ENCODE data around the gene AP3D1. TPM values are rescaled to one million over a fixed set of nuclear protein-coding genes. Genes with fewer than 3 reads are reported as not detected.

Gene AP3D1
- total and polyA plus RNA-seq, 5 donors from 2014 or later, result 12.0 to 78.0 (median 13.3) TPM

DNA sequence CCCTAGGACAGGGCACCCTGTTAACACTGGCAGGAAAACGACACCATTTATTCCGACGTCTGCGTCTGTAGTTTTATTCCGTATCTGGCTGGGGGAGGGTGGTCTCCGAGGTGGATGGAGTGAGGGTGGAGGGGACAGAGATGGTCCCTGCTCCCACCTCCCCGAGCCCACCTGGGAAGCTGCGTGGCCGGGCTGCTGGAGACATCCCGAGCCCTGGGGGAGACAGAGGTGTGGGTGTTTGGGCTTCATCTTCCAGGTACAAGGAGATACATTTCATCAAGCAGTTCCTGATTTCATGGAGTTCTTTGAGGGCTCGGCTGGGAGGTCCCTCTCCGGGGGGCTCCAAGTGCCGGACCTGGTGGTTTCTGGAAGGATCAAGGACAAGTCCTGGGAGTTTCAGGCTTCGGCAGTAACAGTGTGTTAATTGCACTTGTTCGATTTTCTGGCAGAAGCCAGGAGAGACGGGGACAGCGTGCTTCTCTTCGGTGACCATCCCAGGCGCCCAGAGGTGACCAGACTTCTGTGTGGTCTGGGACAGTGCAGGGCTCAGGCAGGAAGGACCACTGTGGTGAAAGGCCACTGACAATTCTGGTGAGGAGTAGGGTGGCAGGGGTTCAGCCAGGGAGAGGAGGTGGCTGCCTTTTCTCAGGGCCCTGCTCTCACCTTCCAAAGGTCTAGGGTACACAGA lies 80.2 kb downstream of the AP3D1 start:
- ATAC-seq (ENCODE audit: low read depth in 2 of 2) (no peak), DNase-seq (no peak)
- Histone ChIP-seq H3K4me1 (ENCODE audit: control insufficient read depth, insufficient read depth, low read length, poor library complexity, severe bottlenecking) (peaks cover 22% of the 10 kb centered on the region), H3K4me3 (ENCODE audit: low read depth, low read length) (no peak overlapping the region), H3K27me3 (ENCODE audit: control insufficient read depth, insufficient read depth, low read length) (no peaks in the 10 kb centered on the region), H3K9me3 (ENCODE audit: control insufficient read depth in 2 of 2, low read length in 2 of 2) (no peaks in the 10 kb centered on the region), H3K36me3 (ENCODE audit: control insufficient read depth, insufficient read depth, low read length) (peaks cover 45% of the 10 kb centered on the region), H3K27ac (ENCODE audit: insufficient read depth, low read length, poor library complexity, severe bottlenecking) (no peak overlapping the region)
- Mint-ChIP-seq H3K9me3 (no peaks in the 10 kb centered on the region), H3K27me3 (no peaks in the 10 kb centered on the region), H3K27ac (peak overlapping the region in 1 of 3 donors; percentile 88), H3K36me3 (peaks cover 25% of the 10 kb centered on the region), H3K4me3 (peak overlapping the region in 1 of 4 donors; percentile 56), H3K4me1 (peaks cover 4 to 43% (median 16%) of the 10 kb centered on the region in 4 donors)

DNA sequence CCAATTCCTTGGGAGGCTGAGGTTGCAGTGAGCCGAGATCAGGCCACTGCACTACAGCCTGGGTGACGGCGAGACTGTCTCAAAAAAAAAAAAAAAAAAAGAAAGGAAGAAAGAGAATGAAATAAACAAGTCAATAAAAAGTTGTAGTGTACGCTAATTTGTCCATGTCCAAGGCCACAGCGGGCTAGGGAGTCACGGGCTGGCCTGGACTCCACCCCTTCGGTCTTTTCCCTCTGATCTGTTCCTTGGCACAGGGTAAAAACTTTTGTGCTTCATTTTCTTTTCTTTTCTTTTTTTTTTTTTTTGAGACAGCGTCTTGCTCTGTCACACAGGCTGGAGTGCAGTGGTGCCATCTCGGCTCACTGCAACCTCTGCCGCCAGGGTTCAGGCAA lies 80.9 kb downstream of the AP3D1 start:
- Mint-ChIP-seq H3K9me3 (no peaks in the 10 kb centered on the region), H3K27ac (peak overlapping the region in 1 of 3 donors; percentile 5), H3K4me3 (no peak overlapping the region), H3K4me1 (peaks cover 4 to 42% (median 16%) of the 10 kb centered on the region in 4 donors), H3K36me3 (peaks cover 25% of the 10 kb centered on the region), H3K27me3 (no peaks in the 10 kb centered on the region)
- Histone ChIP-seq H3K4me1 (ENCODE audit: control insufficient read depth, insufficient read depth, low read length, poor library complexity, severe bottlenecking) (peaks cover 19% of the 10 kb centered on the region), H3K27ac (ENCODE audit: insufficient read depth, low read length, poor library complexity, severe bottlenecking) (peak overlapping the region; percentile 55), H3K4me3 (ENCODE audit: low read depth, low read length) (no peak overlapping the region), H3K27me3 (ENCODE audit: control insufficient read depth, insufficient read depth, low read length) (no peaks in the 10 kb centered on the region), H3K36me3 (ENCODE audit: control insufficient read depth, insufficient read depth, low read length) (peaks cover 38% of the 10 kb centered on the region), H3K9me3 (ENCODE audit: control insufficient read depth in 2 of 2, low read length in 2 of 2) (no peaks in the 10 kb centered on the region)
- ATAC-seq (ENCODE audit: low read depth in 2 of 2) (no peak), DNase-seq (no peak)

DNA sequence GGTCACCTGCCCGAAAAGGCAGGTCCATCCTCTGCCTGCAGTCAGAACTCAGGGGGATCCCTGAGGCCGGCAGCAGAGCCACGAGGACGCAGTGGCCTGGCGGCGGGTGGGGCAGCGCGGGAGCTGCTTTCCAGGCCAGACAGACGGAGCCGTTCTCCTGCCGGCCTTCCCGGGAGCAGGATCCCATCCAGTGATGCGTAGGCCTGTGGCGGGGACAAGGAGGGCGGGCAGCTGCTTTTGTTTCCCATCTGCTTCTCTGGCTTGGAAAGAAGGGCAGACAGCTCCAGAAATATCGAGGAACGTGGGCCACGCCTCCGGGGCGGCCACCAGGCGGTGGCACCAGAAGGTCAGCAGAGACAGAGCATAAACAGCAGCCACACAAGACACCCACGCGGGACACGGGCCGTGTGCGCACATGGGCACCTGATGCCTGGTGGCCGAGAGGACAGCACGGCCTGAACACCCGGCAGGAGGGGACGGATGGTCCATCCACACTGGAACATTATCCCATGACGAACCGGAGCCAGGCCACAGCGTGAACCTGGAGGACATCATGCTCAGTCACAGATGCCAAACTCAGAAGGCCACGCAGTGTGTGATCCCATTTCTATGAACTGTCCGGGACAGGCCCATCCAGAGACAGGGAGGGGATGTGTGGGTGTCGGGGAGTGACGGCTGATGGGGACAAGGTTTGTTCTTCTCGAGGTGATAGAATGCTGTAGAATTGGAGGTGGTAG lies 86.4 kb downstream of the AP3D1 start:
- peak overlapping the region in 1 of 4 donors; percentile 41 for H3K4me3 Mint-ChIP-seq
- no peaks in the 10 kb centered on the region for H3K9me3 Mint-ChIP-seq
- no peak for DNase-seq
- H3K4me1 Mint-ChIP-seq, result peaks cover 0 to 34% (median 15%) of the 10 kb centered on the region in 4 donors
- ATAC-seq (ENCODE audit: low read depth in 2 of 2), result no peak
- peaks cover 4% of the 10 kb centered on the region for H3K27me3 Mint-ChIP-seq
- H3K27ac Mint-ChIP-seq, result peak overlapping the region in 2 of 3 donors; percentile 65 to 74
- no peak overlapping the region for H3K27ac ChIP-seq (ENCODE audit: insufficient read depth, low read length, poor library complexity, severe bottlenecking)
- no peaks in the 10 kb centered on the region for H3K9me3 ChIP-seq (ENCODE audit: control insufficient read depth in 2 of 2, low read length in 2 of 2)
- H3K4me3 ChIP-seq (ENCODE audit: low read depth, low read length), result no peak overlapping the region
- H3K36me3 Mint-ChIP-seq, result no peaks in the 10 kb centered on the region
- peaks cover 31% of the 10 kb centered on the region for H3K4me1 ChIP-seq (ENCODE audit: control insufficient read depth, insufficient read depth, low read length, poor library complexity, severe bottlenecking)
- no peaks in the 10 kb centered on the region for H3K36me3 ChIP-seq (ENCODE audit: control insufficient read depth, insufficient read depth, low read length)
- no peaks in the 10 kb centered on the region for H3K27me3 ChIP-seq (ENCODE audit: control insufficient read depth, insufficient read depth, low read length)

DNA sequence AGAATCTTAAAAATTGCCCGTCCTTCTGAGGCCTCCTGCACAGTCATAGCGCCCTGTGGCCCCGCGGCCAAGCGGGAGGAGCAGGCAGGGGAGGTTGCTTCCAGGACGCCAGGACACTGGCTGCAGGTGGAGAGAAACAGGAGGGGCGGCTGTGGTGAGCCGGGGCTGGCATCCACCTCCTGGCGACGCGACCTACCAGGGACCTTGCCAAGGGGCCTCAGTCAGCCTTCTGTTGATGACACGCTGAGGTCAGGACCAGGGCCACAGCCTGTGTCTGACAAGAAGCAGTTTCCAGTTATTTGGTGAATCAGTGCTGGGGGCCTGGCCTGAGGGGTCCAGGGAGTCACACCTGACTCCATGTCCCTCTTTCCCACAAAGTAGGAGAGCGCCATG lies 87.0 kb downstream of the AP3D1 start:
- Mint-ChIP-seq H3K27me3 (peaks cover 4% of the 10 kb centered on the region), H3K36me3 (no peaks in the 10 kb centered on the region), H3K9me3 (no peaks in the 10 kb centered on the region), H3K4me3 (peak overlapping the region in 1 of 4 donors; percentile 7), H3K27ac (no peak overlapping the region), H3K4me1 (peaks cover 0 to 30% (median 10%) of the 10 kb centered on the region in 4 donors)
- DNase-seq (no peak), ATAC-seq (ENCODE audit: low read depth in 2 of 2) (no peak)
- H3K27me3 ChIP-seq (ENCODE audit: control insufficient read depth, insufficient read depth, low read length), result no peaks in the 10 kb centered on the region
- no peak overlapping the region for H3K27ac ChIP-seq (ENCODE audit: insufficient read depth, low read length, poor library complexity, severe bottlenecking)
- H3K36me3 ChIP-seq (ENCODE audit: control insufficient read depth, insufficient read depth, low read length), result no peaks in the 10 kb centered on the region
- H3K4me1 ChIP-seq (ENCODE audit: control insufficient read depth, insufficient read depth, low read length, poor library complexity, severe bottlenecking), result peaks cover 31% of the 10 kb centered on the region
- no peaks in the 10 kb centered on the region for H3K9me3 ChIP-seq (ENCODE audit: control insufficient read depth in 2 of 2, low read length in 2 of 2)
- no peak overlapping the region for H3K4me3 ChIP-seq (ENCODE audit: low read depth, low read length)

DNA sequence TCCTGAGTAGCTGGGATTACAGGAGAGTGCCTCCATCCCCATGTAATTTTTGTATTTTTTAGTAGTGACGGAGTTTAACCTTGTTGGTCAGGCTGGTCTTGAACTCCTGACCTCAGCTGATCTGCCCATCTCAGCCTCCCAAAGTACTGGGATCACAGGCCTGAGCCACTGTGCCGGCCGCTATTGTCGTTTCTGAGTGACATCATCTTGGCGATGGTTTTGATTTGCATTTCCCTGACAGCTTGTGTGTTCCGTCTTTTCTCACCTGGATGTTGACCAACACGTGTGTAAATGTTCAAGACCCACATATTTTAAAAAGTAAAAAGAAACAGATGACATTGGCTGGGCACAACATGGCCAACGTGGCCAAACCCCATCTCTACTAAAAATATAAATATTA lies 87.5 kb downstream of the AP3D1 start:
- H3K4me3 Mint-ChIP-seq, result peak overlapping the region in 3 of 4 donors; percentile 22 to 81 (median 29)
- H3K27me3 Mint-ChIP-seq, result peaks cover 4% of the 10 kb centered on the region
- no peaks in the 10 kb centered on the region for H3K9me3 Mint-ChIP-seq
- Histone ChIP-seq H3K9me3 (ENCODE audit: control insufficient read depth in 2 of 2, low read length in 2 of 2) (no peaks in the 10 kb centered on the region), H3K4me1 (ENCODE audit: control insufficient read depth, insufficient read depth, low read length, poor library complexity, severe bottlenecking) (peaks cover 33% of the 10 kb centered on the region), H3K36me3 (ENCODE audit: control insufficient read depth, insufficient read depth, low read length) (no peaks in the 10 kb centered on the region), H3K27me3 (ENCODE audit: control insufficient read depth, insufficient read depth, low read length) (no peaks in the 10 kb centered on the region), H3K4me3 (ENCODE audit: low read depth, low read length) (no peak overlapping the region), H3K27ac (ENCODE audit: insufficient read depth, low read length, poor library complexity, severe bottlenecking) (peak overlapping the region; percentile 15)
- no peak for ATAC-seq (ENCODE audit: low read depth in 2 of 2)
- H3K4me1 Mint-ChIP-seq, result peaks cover 0 to 30% (median 9%) of the 10 kb centered on the region in 4 donors
- DNase-seq, result no peak
- peak overlapping the region in 1 of 3 donors; percentile 52 for H3K27ac Mint-ChIP-seq
- H3K36me3 Mint-ChIP-seq, result no peaks in the 10 kb centered on the region

DNA sequence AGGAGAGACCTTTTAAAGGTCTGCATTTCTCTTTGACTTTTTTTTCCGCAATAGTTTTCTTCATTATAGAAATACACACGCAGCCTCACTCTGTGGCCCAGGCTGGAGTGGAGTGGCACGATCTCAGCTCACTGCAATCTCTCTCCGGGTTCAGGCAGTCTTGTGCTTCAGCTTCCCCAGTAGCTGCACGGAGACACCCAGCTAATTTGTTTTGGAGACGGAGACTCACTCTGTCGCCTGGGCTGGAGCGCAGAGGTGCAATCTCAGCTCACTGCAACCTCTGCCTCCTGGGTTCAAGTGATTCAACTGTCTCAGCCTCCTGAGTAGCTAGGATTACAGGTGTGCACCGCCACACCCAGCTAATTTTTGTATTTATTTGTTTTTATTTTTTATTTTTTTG lies 88.6 kb downstream of the AP3D1 start:
- H3K4me1 ChIP-seq (ENCODE audit: control insufficient read depth, insufficient read depth, low read length, poor library complexity, severe bottlenecking), result peaks cover 44% of the 10 kb centered on the region
- no peaks in the 10 kb centered on the region for H3K27me3 ChIP-seq (ENCODE audit: control insufficient read depth, insufficient read depth, low read length)
- Mint-ChIP-seq H3K36me3 (no peaks in the 10 kb centered on the region), H3K27ac (peak overlapping the region; percentile 74 to 98 (median 96)), H3K9me3 (no peaks in the 10 kb centered on the region), H3K4me1 (peaks cover 0 to 35% (median 12%) of the 10 kb centered on the region in 4 donors), H3K27me3 (peaks cover 4% of the 10 kb centered on the region), H3K4me3 (peak overlapping the region; percentile 32 to 94 (median 80))
- ATAC-seq (ENCODE audit: low read depth in 2 of 2), result no peak
- no peaks in the 10 kb centered on the region for H3K9me3 ChIP-seq (ENCODE audit: control insufficient read depth in 2 of 2, low read length in 2 of 2)
- no peak overlapping the region for H3K4me3 ChIP-seq (ENCODE audit: low read depth, low read length)
- H3K27ac ChIP-seq (ENCODE audit: insufficient read depth, low read length, poor library complexity, severe bottlenecking), result no peak overlapping the region
- no peak for DNase-seq
- H3K36me3 ChIP-seq (ENCODE audit: control insufficient read depth, insufficient read depth, low read length), result no peaks in the 10 kb centered on the region

DNA sequence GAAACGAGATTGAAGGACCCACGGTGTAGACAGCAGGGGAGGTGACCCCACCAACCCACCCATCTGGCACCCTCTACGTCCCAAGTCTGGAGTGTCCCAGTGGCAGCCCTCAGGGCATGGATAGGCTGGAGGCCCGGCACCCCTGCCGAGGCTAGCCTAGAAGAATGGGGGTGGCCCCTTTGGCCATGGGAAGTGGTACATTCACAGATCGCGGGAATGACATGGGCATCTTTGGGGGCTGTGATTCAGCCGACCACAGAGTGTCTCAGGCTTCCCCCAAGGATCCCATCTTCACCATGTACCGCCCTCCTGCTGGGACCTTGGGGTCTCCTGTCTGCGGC lies 89.0 kb downstream of the AP3D1 start:
- no peaks in the 10 kb centered on the region for H3K9me3 Mint-ChIP-seq
- peak overlapping the region; percentile 74 to 98 (median 96) for H3K27ac Mint-ChIP-seq
- no peaks in the 10 kb centered on the region for H3K36me3 Mint-ChIP-seq
- no peaks in the 10 kb centered on the region for H3K9me3 ChIP-seq (ENCODE audit: control insufficient read depth in 2 of 2, low read length in 2 of 2)
- DNase-seq (no peak), ATAC-seq (ENCODE audit: low read depth in 2 of 2) (no peak)
- peaks cover 0 to 39% (median 12%) of the 10 kb centered on the region in 4 donors for H3K4me1 Mint-ChIP-seq
- no peaks in the 10 kb centered on the region for H3K27me3 ChIP-seq (ENCODE audit: control insufficient read depth, insufficient read depth, low read length)
- H3K4me3 ChIP-seq (ENCODE audit: low read depth, low read length), result peak overlapping the region; percentile 51
- peak overlapping the region; percentile 99 for H3K27ac ChIP-seq (ENCODE audit: insufficient read depth, low read length, poor library complexity, severe bottlenecking)
- peaks cover 48% of the 10 kb centered on the region for H3K4me1 ChIP-seq (ENCODE audit: control insufficient read depth, insufficient read depth, low read length, poor library complexity, severe bottlenecking)
- peaks cover 4% of the 10 kb centered on the region for H3K27me3 Mint-ChIP-seq
- H3K4me3 Mint-ChIP-seq, result peak overlapping the region; percentile 32 to 94 (median 89)
- no peaks in the 10 kb centered on the region for H3K36me3 ChIP-seq (ENCODE audit: control insufficient read depth, insufficient read depth, low read length)

Measured in CD4-positive, CD25-positive, alpha-beta regulatory T cell (primary cell).